Myometrial cell (primary cell): ENCODE results near the gene UBR2. TPM values are rescaled to one million over a fixed set of nuclear protein-coding genes. Genes with fewer than 3 reads are reported as not detected.

Experiments
- total RNA-seq: library from RNA; depleted of rRNA; stranded (reverse); fragments of >200 nt; gene quantifications from 2 replicates; pipeline ENCODE4 v1.2.3, GENCODE V29; 2015

UBR2 gene
- 10.7 and 13.3 TPM in 2 replicates for total RNA-seq

GRCh38 chr6:42563697-42564505 lies at the start of gene UBR2:
UBR2 (plus strand) TSS chr6:42564029; CDS start chr6:42564320, 291 bp downstream.

GRCh38 chr6:42722497-42722896 lies 158.7 kb downstream of the UBR2 start, which contains the start of gene PRPH2:
PRPH2 (minus strand) TSS chr6:42722597; CDS start chr6:42722334, 263 bp downstream.

Other genes with a start within 250 kb of the UBR2 start
- 7.5 and 7.8 TPM in 2 replicates for gene TRERF1, start 112.1 kb upstream of the UBR2 start, total RNA-seq
- 2.0 and 2.7 TPM in 2 replicates for gene PRPH2, start 158.6 kb downstream of the UBR2 start, total RNA-seq
- gene TBCC, start 182.1 kb downstream of the UBR2 start, total RNA-seq: 32.6 and 55.6 TPM in 2 replicates
- 2.0 and 3.9 TPM in 2 replicates for gene BICRAL, start 218.0 kb downstream of the UBR2 start, total RNA-seq